ENCODE measurements around the gene HIVEP2.

The HIVEP2 gene

DNA sequence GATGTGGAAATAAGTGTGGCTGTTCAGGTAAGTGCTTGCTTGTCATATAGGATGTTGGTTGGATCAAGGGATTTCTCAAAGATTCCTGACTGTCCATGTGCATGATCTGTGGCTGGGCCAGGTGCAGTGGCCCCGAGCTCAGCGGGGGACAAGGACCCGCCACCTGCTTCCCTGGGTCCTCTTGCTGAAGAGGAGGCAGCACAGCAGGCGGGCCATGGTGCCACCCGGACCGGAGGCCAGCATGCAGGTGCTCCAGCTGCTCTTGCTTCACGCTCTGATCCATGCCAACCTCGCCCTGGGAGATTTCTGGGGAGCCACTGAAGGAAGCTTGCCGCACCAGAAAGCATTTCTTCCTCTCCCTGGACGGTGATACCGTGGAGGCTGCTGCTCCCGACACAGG, 173.8 kb downstream of the HIVEP2 start:
- no peak for DNase-seq (ENCODE audit: low read depth)
- TF ChIP-seq, protein P1, sequence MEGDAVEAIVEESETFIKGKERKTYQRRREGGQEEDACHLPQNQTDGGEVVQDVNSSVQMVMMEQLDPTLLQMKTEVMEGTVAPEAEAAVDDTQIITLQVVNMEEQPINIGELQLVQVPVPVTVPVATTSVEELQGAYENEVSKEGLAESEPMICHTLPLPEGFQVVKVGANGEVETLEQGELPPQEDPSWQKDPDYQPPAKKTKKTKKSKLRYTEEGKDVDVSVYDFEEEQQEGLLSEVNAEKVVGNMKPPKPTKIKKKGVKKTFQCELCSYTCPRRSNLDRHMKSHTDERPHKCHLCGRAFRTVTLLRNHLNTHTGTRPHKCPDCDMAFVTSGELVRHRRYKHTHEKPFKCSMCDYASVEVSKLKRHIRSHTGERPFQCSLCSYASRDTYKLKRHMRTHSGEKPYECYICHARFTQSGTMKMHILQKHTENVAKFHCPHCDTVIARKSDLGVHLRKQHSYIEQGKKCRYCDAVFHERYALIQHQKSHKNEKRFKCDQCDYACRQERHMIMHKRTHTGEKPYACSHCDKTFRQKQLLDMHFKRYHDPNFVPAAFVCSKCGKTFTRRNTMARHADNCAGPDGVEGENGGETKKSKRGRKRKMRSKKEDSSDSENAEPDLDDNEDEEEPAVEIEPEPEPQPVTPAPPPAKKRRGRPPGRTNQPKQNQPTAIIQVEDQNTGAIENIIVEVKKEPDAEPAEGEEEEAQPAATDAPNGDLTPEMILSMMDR (conservative IDR thresholded peaks at IDR 0.05; ENCODE audit: low read depth, low read length) = no peak
- no peak overlapping the region for H3K4me3 ChIP-seq (ENCODE audit: low read length)

DNA sequence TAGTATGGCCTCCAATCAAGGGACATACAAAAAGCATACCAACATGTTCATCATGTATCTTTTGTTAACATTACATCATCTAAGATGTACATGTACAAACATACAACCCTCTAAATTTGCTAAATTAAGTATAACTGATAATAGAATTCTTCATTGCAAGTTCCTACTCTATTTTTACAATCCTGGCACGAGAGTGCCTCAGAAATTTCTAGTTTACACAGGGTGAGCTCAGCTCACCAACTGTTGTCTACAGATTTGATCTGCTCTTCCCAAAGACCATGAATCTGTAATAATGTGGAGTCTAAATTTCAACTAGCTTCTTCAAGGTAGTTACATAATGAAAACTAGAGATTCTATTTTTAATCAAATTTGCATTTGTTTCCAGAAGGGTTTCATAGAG, 179.7 kb downstream of the HIVEP2 start:
- H3K4me3 ChIP-seq (ENCODE audit: low read length) = no peak overlapping the region
- no peak for DNase-seq (ENCODE audit: low read depth)
- TF ChIP-seq, protein P1 (conservative IDR thresholded peaks at IDR 0.05; ENCODE audit: low read depth, low read length) = no peak

DNA sequence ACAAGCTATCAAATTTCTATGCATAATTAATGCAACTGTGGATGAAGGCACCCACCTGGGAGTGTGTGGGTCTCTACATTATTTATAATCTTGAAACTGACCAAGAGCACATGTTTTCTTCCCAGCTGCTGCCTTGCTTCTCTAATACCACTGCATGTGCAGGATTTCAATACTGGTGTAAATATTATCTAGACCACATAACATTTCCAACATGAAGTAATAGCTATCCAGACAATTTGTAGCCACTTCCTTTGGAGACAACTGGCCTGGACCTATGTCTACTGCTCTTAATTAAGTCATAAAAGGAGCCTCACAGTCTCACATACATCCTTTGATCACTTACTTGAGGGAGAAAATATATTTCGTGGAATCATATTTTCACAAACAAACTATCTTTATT, 180.7 kb downstream of the HIVEP2 start:
- no peak overlapping the region for H3K4me3 ChIP-seq (ENCODE audit: low read length)
- DNase-seq (ENCODE audit: low read depth) = no peak
- TF ChIP-seq, protein P1 (conservative IDR thresholded peaks at IDR 0.05; ENCODE audit: low read depth, low read length) = no peak

DNA sequence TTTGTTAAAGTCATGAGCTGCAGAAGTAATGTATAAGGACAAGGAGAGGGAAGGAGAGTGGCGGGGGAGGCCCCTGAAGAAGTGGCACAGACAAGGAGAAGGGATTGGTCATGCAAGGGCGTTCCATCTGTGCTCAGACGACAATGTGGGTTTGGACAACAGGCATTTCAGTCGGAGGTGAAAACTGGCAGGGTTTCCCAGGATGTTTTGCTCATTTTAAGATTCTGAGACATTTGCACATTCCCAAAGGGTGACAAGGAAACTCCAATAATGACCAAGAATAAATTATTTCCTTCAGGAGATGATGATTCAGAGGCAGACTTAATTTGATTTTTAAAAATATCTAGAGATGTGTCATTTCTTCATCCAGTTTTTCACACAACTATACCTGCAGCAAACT, 181.8 kb downstream of the HIVEP2 start:
- no peak for DNase-seq (ENCODE audit: low read depth)
- TF ChIP-seq, protein P1 (conservative IDR thresholded peaks at IDR 0.05; ENCODE audit: low read depth, low read length) = no peak
- H3K4me3 ChIP-seq (ENCODE audit: low read length) = no peak overlapping the region

DNA sequence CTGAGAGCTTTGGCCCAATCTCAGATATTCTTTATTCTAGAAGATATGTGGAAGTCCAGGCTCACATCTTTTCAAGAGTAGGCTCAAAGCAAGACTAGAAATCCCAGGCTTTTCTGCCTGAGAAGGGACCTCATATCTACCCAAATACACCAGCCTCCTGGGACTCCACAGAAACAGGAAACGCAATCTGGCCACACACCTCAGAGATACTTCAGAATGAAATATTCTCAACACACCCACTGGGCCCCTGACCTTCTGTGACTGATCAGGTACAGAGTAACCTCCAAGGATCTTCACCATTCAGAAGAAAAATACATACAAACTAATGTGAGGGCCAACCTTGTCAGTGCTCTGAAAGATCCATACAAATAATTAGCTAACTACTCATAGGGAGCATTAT, 183.2 kb downstream of the HIVEP2 start:
- DNase-seq (ENCODE audit: low read depth) = no peak
- H3K4me3 ChIP-seq (ENCODE audit: low read length) = no peak overlapping the region
- TF ChIP-seq, protein P1 (conservative IDR thresholded peaks at IDR 0.05; ENCODE audit: low read depth, low read length) = no peak

DNA sequence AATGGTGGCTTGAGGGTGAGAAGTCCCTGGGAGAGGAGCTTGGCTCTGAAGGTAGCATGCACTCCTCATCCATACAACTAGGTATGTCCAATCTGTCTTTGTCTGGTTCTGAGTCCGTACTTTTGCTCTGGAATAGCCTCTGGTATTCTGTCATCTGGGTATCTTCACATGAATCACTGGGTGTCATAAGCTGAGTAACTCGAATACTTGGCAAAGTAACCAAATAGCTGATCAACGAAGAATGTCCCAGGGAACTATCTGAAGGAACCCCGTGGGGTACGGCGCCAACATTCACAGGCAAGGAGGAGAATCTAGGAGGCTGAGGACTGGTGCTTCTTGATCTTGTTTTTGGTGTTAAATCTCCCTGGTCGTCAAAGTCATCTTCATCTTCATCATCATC, 184.8 kb downstream of the HIVEP2 start:
- TF ChIP-seq, protein P1 (conservative IDR thresholded peaks at IDR 0.05; ENCODE audit: low read depth, low read length) = no peak
- DNase-seq (ENCODE audit: low read depth) = no peak
- no peak overlapping the region for H3K4me3 ChIP-seq (ENCODE audit: low read length)

DNA sequence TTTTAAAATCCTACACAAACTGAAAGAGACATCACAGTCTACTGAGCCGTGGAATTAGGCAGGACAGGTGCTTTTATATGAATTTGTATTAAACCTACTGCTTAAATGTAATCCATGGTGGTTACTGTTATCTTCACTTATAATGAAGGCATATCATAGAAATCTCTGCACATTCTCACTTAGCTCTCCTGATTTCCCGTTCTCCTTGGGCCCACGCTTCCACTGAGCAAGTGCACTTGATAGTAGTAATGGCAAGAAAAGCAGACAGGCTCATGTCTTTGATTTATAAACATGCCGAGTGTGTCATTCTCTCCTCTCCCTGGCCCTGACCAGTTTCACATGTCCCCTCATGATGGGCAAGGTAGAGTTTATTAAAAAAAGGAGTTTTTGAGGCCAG, 186.3 kb downstream of the HIVEP2 start:
- DNase-seq (ENCODE audit: low read depth) = no peak
- TF ChIP-seq, protein P1 (conservative IDR thresholded peaks at IDR 0.05; ENCODE audit: low read depth, low read length) = no peak
- no peak overlapping the region for H3K4me3 ChIP-seq (ENCODE audit: low read length)

Data from retinal pigment epithelial cell (primary cell).